Epithelial cell of proximal tubule (primary cell): ENCODE data around the gene PREX1. TPM values are rescaled to one million over a fixed set of nuclear protein-coding genes. Genes with fewer than 3 reads are reported as not detected.

ENCODE experiments used
- DNase-seq: peaks from one replicate; pipeline ENCODE4 v3.0.0-alpha.2; 2011; ENCODE audit warnings: low read depth
- H3K4me3 ChIP-seq: 2 replicates; pipeline ENCODE4 v1.5.1; 2011; ENCODE audit warnings: low read depth, mild to moderate bottlenecking, low read length
- CTCF ChIP-seq: conservative IDR thresholded peaks from 2 replicates; pipeline ENCODE4 v1.5.1; 2012; ENCODE audit warnings: low read depth, mild to moderate bottlenecking, low read length
- total RNA-seq: library from RNA; depleted of rRNA; stranded (reverse); fragments of >200 nt; gene quantifications from 2 replicates; pipeline ENCODE4 v1.2.3, GENCODE V29; 2015

PREX1 gene
- total RNA-seq, 1 donor from 2014 or later = 4.7 TPM

GRCh38 chr20:48658198-48658476 is 169.7 kb downstream of the PREX1 start:
- TF ChIP-seq CTCF = no peak
- no peak for DNase-seq
- no peak overlapping the region for H3K4me3 ChIP-seq

GRCh38 chr20:48657426-48658197 is 170.2 kb downstream of the PREX1 start:
- peak; percentile 1 for DNase-seq
- H3K4me3 ChIP-seq = no peak overlapping the region
- peak; percentile 95 for TF ChIP-seq CTCF

- peak; percentile 26 for TF ChIP-seq CTCF
Measured at GRCh38 chr20:48656661-48657211, 171.1 kb downstream of the PREX1 start.

GRCh38 chr20:48656137-48656536 is 171.7 kb downstream of the PREX1 start:
- no peak for TF ChIP-seq CTCF
- DNase-seq = no peak
- H3K4me3 ChIP-seq = no peak overlapping the region

More at GRCh38 chr20:48656661-48657211, 171.1 kb downstream of the PREX1 start:
- no peak overlapping the region for H3K4me3 ChIP-seq
- no peak for DNase-seq

GRCh38 chr20:48653706-48654051 is 174.1 kb downstream of the PREX1 start:
- DNase-seq = no peak
- no peak overlapping the region for H3K4me3 ChIP-seq
- TF ChIP-seq CTCF = no peak

GRCh38 chr20:48652961-48653705 is 174.7 kb downstream of the PREX1 start:
- no peak for TF ChIP-seq CTCF
- H3K4me3 ChIP-seq = no peak overlapping the region
- no peak for DNase-seq
